GM21360 (cell line): ENCODE data around the gene GAS1.

Experiments used
- ATAC-seq: cut with Tn5 transposase; IDR thresholded peaks from one replicate; pipeline ENCODE4 v1.9.1; 2021; ENCODE audit warnings: mild to moderate bottlenecking, moderate library complexity; ENCODE audit not compliant: unreplicated experiment

The GAS1 gene

GRCh38 chr9:86965636-86966395, 18.5 kb upstream of the GAS1 start:
- no peak for ATAC-seq

GRCh38 chr9:86962692-86963091, 15.4 kb upstream of the GAS1 start:
- ATAC-seq = no peak

DNA sequence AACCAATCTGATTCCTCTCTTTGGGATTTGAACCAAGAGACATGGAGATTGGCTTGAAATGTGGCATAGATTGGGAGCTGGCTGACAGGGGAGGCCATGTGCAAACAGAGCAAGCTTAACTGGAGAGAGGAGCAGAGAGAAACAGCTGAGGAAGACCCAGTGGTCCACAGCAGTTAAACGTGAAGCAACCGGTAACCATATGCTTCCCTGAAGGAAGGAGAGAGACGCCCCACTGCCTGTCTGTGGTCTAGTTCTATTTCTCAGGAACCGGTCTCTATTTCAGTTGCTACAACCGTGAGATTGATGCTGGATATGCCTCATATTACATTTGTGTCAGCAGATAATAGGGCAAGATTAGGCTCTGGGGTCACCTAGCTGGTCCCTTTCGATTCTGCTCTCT, 13.6 kb upstream of the GAS1 start:
- no peak for ATAC-seq

GRCh38 chr9:86958203-86958602, 10.9 kb upstream of the GAS1 start:
- ATAC-seq = no peak

DNA sequence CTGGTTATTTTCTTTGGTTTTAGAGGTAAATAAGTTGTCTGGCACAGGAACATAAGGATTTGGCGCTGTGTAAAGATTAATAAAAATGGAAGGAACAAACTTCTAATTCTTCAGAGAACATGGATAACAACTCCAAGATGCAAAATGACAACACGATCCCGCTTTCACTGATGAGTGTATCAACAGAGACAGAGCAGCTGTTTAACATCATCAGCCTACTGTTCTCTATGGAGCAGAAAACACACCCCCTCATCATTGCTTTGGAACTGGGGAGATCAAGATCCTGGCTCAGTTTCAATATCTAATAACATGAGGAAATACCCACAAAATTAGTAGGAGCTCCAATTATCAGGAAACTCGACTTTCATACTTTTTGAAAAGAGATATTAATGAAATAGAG, 8.3 kb upstream of the GAS1 start:
- no peak for ATAC-seq

DNA sequence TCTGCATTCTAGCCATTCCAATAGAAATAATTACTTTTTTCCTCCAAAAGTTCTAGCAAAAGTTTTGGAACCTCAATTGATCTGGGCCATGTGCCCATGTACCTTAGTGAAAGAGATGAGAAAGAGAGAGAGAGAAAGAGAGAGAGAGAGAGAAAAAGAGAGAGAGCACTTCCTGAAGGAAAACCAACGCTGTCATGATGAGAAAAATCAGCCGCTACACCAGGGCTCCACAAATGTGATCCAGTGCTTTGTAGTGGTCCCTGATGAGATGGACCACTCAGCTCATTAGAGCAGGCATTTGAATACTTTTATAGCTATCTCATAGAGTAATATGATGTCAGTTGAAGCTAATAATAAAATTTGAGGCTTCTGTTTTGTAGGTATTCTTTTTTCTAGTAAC, 7.7 kb upstream of the GAS1 start:
- no peak for ATAC-seq

DNA sequence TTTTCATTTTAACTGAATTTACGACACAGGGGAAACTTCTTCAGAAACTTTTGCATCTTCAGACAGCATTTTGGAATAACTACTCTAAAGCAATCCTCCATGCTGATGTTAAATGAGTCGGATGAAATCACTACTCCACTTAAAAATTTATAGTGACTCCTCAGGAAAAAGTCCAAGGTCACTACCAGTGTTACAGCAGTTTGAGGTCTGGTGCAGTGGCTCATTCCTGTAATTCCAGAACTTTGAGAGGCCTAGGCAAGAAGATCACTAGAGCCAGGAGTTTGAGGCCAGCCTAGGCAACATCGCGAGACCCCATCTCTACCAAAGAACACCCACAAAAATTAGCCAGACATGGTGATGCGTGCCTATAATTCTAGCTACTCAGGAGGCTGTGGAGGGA, 5.9 kb upstream of the GAS1 start:
- ATAC-seq = no peak

- ATAC-seq = peak; percentile 64
Measured at GRCh38 chr9:86948074-86948929, 996 bp upstream of the GAS1 start.

DNA sequence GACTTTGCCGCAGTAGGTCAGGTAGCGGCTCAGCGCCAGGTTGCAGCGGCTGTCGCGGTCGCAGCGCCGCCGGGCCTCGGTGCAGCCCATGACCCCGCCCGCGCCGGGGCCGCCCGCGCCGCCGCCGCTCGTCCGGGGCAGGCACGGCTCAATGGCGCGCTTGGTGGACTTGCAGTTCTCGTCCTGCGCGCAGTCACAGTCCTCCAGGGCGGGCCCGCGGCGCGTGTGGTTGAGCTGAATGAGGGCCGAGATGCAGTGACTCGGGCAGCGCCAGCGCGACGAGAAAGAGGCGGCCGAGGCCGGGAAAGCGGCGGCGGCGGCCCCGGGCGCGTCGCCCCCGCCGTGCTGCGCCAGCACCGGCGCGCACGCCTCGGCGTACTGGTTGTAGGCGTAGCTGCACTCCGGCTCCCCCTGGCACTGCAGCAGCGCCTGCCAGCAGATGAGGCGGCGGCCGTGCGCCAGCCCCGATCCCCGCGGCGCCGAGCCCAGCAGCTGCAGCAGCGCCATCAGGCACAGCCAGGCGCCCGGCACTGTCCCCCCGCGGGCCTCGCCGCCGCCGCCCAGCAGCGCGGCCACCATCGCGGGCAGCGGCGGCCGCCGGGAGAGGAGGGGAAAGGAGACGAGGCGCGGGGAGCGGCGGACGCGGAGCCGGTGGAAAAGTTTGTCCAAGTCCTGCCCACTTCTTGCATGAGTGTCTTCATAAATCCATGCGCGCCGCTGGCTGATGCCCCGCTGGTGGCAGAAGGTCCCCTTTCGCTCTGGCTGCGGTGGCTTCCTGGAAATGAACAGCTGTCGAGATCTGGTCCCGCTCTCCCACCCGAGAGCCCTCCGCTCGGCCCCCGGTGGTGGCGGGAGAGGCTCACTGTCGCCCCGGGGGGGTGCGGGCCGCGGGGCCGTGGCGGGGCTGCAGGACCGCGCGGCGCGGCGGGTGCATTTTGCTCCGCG, 833 bp downstream of the GAS1 start:
- ATAC-seq = peak; percentile 45

DNA sequence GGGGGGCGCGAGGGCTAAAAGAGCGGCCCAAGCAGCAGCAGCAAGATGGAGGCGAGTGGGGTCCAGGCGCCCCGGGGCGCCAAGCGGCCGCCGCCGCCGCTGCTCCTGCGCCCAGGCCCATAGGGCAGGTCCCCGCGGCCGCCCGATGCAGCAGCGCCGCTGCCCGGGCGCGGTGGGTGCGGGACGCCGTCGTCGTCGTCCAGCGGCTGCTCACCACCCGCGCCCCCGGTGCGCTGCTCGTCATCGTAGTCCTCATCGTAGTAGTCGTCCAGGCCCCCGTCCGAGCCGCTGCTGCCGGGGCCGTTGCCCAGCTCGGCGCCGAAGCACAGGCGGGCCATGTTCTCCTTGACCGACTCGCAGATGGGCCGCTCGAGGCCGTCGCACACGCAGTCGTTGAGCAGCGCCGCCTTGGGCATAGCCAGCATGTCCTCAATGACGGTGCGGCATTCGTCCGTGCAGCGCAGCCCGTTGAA, 1.5 kb downstream of the GAS1 start:
- ATAC-seq = peak; percentile 17

GRCh38 chr9:86944796-86945727, 2.2 kb downstream of the GAS1 start:
- ATAC-seq = no peak

- ATAC-seq = no peak
Measured at GRCh38 chr9:86943201-86944113, 3.8 kb downstream of the GAS1 start.

DNA sequence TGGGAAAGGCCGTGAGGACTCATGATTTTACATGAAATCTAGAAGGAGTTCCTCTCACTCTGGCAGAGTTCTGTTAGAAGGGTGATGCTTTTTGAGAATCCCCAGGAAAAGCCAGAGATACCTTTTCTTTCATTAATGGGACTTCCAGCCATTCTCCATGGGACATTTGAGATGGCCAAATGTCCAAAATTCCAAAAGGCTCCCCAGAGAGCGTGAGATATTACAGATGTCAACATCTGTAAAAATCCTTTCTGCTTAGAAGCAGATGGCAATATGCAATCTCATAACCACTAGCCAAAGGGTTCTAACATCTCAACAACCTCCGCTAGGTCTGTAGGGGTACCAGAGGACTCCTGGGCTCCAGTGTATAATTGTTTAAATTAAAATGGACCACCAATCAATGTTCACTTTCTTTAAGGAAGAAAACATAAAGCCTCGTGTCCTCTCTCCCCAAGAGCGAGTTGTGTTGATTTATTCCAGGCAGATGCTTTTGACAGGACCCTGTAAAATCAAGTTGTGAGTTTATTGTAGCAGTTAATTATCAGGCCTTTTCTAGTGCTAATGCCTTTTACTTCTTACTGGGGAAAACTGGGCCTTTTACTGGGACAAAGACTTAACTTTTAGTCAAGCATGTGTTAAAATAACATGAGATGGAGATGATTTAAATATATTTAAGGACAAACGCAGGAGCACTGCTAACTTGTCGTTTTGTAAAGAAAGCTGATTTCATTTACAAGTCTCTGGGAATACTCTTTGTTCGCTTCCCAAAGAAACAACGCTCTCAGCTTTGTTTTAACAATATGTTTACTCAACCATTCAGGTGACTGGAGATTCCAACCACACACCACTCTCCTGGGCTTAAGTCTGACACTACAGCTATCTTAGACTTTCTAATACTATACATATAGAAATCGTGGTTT, 4.8 kb downstream of the GAS1 start:
- no peak for ATAC-seq

GRCh38 chr9:86941197-86941596, 6.1 kb downstream of the GAS1 start:
- no peak for ATAC-seq

- no peak for ATAC-seq
Measured at GRCh38 chr9:86940774-86941173, 6.5 kb downstream of the GAS1 start.

- no peak for ATAC-seq
Measured at GRCh38 chr9:86939891-86940290, 7.4 kb downstream of the GAS1 start.

DNA sequence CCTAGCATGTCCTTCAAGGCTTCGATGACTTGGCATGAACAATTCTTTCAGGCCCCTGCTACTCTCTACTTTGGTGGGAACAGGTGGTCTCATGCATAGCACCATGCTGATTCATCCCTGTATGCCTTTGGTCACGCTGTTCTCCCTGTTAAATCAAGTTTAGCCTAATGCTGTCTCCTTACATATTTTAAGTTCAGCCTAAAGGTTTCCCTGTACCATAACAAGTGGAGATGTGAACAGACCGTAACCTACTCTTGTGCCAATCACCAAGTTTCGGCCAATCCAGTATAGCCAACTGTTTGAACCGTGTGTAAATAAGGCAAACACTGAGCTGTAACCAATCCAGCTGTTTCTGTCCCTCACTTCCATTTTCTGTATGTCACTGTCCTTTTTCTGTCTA, 8.0 kb downstream of the GAS1 start:
- ATAC-seq = no peak

DNA sequence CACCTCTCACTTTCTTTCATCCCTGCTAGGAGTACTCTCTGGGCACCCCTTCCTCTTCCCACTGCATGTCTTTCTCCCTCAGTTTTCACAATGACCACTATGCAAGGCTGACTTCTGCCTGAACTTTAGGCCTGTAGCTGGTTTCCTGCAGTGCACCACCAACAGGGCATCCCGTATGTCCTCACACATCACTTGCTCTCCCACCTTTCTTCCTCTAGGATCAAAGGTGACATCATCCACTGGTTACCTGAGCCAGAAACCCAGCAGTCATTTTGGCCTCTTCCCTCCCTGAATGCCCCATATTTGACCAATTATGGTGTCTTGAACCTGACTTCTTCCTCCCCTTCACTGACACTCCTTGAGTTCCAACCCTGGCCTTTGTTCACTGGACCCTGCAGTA, 8.5 kb downstream of the GAS1 start:
- no peak for ATAC-seq
